C4-2B (cell line): Measurements from ENCODE around the gene FBXO45.
"Not testable (repeated sequence)": the region's sequence is repeated elsewhere in the genome, so short reads cannot be mapped to it uniquely, and the experiment has no call there.

Experiments used
- CTCF ChIP-seq: fragments of 450-650 bp; conservative IDR thresholded peaks from 2 replicates; pipeline ENCODE4 v1.5.1; 2017; ENCODE audit warnings: mild to moderate bottlenecking
- ZFX ChIP-seq: fragments of 450-650 bp; IDR thresholded peaks from 2 replicates; pipeline ENCODE4 v1.6.1; 2017

DNA sequence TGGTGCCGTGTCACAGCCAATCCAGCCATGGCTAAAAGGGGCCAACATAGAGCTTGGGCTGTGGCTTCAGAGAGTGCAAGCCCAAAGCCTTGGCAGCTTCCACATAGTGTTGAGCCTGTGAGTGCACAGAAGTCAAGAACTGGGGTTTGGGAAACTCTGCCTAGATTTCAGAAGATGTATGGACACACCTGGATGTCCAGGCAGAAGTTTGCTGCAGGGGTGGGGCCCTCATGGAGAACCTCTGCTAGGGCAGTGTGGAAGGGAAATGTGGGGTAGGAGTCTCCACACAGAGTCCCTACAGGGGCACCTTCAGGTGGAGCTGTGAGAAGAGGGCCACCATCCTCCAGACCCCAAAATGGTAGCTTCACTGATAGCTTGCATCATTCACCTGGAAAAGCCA lies 19.1 kb upstream of the FBXO45 start:
- not testable (repeated sequence) for TF ChIP-seq CTCF, ZFX
